ENCODE results near the gene FBXL16. TPM values are rescaled to one million over a fixed set of nuclear protein-coding genes. Genes with fewer than 3 reads are reported as not detected.

Gene FBXL16
- total and polyA plus RNA-seq, 9 of the 15 experiments (the other 6 are each of a cell fraction or from before 2014, with no cell fraction given) = 0.21 to 8.2 (median 1.7) TPM

- TF ChIP-seq GABPA (tag; conservative IDR thresholded peaks at IDR 0.05; ENCODE audit: low read depth) (no peak), RAD51 (IDR thresholded peaks at IDR 0.05; ENCODE audit: borderline replicate concordance, low read depth) (no peak), RNF2 (IDR thresholded peaks at IDR 0.05) (peak; percentile 65; the same call in 1 of the 2 replicates), MTA3 (IDR thresholded peaks at IDR 0.05; ENCODE audit: borderline replicate concordance) (0 out of 2 replicates have a peak, but pooled peaks have one; percentile 31), POLR3G (IDR thresholded peaks at IDR 0.05; ENCODE audit: extremely low read depth, insufficient read length, insufficient replicate concordance) (no peak), RB1 (IDR thresholded peaks at IDR 0.05; ENCODE audit: low read depth) (0 out of 2 replicates have a peak, but pooled peaks have one; percentile 14), CBFA2T3 (IDR thresholded peaks at IDR 0.05) (peak; percentile 55), RCOR1 (IDR thresholded peaks at IDR 0.05; ENCODE audit: borderline replicate concordance in 1 of 2, low read depth in 2 of 2, low read length in 2 of 2) (0 out of 4 replicates have a peak, but pooled peaks of 1 of the 2 experiments have one; percentile 45), SIN3A (IDR thresholded peaks at IDR 0.05; ENCODE audit: borderline replicate concordance in 2 of 2, control insufficient read depth in 1 of 2, low read depth in 2 of 2, low read length in 2 of 2) (peak; percentile 22 to 71; a peak in 2 of 4 replicates), PTTG1 (tag; IDR thresholded peaks at IDR 0.05; ENCODE audit: low read depth) (no peak)
- TF ChIP-seq, protein P1, sequence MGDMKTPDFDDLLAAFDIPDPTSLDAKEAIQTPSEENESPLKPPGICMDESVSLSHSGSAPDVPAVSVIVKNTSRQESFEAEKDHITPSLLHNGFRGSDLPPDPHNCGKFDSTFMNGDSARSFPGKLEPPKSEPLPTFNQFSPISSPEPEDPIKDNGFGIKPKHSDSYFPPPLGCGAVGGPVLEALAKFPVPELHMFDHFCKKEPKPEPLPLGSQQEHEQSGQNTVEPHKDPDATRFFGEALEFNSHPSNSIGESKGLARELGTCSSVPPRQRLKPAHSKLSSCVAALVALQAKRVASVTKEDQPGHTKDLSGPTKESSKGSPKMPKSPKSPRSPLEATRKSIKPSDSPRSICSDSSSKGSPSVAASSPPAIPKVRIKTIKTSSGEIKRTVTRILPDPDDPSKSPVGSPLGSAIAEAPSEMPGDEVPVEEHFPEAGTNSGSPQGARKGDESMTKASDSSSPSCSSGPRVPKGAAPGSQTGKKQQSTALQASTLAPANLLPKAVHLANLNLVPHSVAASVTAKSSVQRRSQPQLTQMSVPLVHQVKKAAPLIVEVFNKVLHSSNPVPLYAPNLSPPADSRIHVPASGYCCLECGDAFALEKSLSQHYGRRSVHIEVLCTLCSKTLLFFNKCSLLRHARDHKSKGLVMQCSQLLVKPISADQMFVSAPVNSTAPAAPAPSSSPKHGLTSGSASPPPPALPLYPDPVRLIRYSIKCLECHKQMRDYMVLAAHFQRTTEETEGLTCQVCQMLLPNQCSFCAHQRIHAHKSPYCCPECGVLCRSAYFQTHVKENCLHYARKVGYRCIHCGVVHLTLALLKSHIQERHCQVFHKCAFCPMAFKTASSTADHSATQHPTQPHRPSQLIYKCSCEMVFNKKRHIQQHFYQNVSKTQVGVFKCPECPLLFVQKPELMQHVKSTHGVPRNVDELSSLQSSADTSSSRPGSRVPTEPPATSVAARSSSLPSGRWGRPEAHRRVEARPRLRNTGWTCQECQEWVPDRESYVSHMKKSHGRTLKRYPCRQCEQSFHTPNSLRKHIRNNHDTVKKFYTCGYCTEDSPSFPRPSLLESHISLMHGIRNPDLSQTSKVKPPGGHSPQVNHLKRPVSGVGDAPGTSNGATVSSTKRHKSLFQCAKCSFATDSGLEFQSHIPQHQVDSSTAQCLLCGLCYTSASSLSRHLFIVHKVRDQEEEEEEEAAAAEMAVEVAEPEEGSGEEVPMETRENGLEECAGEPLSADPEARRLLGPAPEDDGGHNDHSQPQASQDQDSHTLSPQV (IDR thresholded peaks at IDR 0.05) = peak; percentile 77
- TF ChIP-seq, protein P2, sequence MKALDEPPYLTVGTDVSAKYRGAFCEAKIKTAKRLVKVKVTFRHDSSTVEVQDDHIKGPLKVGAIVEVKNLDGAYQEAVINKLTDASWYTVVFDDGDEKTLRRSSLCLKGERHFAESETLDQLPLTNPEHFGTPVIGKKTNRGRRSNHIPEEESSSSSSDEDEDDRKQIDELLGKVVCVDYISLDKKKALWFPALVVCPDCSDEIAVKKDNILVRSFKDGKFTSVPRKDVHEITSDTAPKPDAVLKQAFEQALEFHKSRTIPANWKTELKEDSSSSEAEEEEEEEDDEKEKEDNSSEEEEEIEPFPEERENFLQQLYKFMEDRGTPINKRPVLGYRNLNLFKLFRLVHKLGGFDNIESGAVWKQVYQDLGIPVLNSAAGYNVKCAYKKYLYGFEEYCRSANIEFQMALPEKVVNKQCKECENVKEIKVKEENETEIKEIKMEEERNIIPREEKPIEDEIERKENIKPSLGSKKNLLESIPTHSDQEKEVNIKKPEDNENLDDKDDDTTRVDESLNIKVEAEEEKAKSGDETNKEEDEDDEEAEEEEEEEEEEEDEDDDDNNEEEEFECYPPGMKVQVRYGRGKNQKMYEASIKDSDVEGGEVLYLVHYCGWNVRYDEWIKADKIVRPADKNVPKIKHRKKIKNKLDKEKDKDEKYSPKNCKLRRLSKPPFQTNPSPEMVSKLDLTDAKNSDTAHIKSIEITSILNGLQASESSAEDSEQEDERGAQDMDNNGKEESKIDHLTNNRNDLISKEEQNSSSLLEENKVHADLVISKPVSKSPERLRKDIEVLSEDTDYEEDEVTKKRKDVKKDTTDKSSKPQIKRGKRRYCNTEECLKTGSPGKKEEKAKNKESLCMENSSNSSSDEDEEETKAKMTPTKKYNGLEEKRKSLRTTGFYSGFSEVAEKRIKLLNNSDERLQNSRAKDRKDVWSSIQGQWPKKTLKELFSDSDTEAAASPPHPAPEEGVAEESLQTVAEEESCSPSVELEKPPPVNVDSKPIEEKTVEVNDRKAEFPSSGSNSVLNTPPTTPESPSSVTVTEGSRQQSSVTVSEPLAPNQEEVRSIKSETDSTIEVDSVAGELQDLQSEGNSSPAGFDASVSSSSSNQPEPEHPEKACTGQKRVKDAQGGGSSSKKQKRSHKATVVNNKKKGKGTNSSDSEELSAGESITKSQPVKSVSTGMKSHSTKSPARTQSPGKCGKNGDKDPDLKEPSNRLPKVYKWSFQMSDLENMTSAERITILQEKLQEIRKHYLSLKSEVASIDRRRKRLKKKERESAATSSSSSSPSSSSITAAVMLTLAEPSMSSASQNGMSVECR (CRISPR knock-in tag; IDR thresholded peaks at IDR 0.05) = 0 out of 2 replicates have a peak, but pooled peaks have one; percentile 42
- TF ChIP-seq, protein P3, sequence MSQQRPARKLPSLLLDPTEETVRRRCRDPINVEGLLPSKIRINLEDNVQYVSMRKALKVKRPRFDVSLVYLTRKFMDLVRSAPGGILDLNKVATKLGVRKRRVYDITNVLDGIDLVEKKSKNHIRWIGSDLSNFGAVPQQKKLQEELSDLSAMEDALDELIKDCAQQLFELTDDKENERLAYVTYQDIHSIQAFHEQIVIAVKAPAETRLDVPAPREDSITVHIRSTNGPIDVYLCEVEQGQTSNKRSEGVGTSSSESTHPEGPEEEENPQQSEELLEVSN (IDR thresholded peaks at IDR 0.05; ENCODE audit: borderline replicate concordance in 1 of 2, extremely low read depth in 1 of 2, insufficient read depth in 1 of 2, insufficient read length in 1 of 2, low read depth in 1 of 2, low read length in 1 of 2, poor library complexity in 1 of 2, severe bottlenecking in 1 of 2) = peak; percentile 88 to 93
Observed at GRCh38 chr16:681746-682427, 23.7 kb downstream of the FBXL16 start (continued).

Measured in K562 (cell line).